DMS79 treated with DMSO at 0.1 percent for 48 hours (cell line): ENCODE measurements around the gene FAM149B1.

ENCODE experiments used
- DNase-seq: peaks from one replicate; lab custom pipeline; 2025; lab: John Stamatoyannopoulos, UW

The FAM149B1 gene

GRCh38 chr10:73174148-73174925, 6.4 kb downstream of the FAM149B1 start:
- DNase-seq = no peak

GRCh38 chr10:73182568-73182967, 14.6 kb downstream of the FAM149B1 start:
- DNase-seq = no peak

GRCh38 chr10:73183667-73184281, 15.9 kb downstream of the FAM149B1 start:
- no peak for DNase-seq

GRCh38 chr10:73186266-73186665, 18.3 kb downstream of the FAM149B1 start:
- no peak for DNase-seq

GRCh38 chr10:73190188-73190587, 22.3 kb downstream of the FAM149B1 start:
- DNase-seq = no peak

GRCh38 chr10:73205081-73205480, 37.2 kb downstream of the FAM149B1 start:
- no peak for DNase-seq

- no peak for DNase-seq
Observed at GRCh38 chr10:73205890-73206289, 38.0 kb downstream of the FAM149B1 start.

- no peak for DNase-seq
Observed at GRCh38 chr10:73206385-73206784, 38.5 kb downstream of the FAM149B1 start.

GRCh38 chr10:73207883-73208282, 40.0 kb downstream of the FAM149B1 start:
- no peak for DNase-seq

- DNase-seq = no peak
Observed at GRCh38 chr10:73209705-73210104, 41.8 kb downstream of the FAM149B1 start.

- DNase-seq = no peak
Observed at GRCh38 chr10:73210395-73211105, 42.6 kb downstream of the FAM149B1 start.

GRCh38 chr10:73211106-73211811, 43.3 kb downstream of the FAM149B1 start:
- no peak for DNase-seq

- DNase-seq = no peak
Observed at GRCh38 chr10:73215749-73216148, 47.8 kb downstream of the FAM149B1 start.

- DNase-seq = no peak
Observed at GRCh38 chr10:73217628-73218027, 49.7 kb downstream of the FAM149B1 start.

- DNase-seq = no peak
Observed at GRCh38 chr10:73218431-73219191, 50.7 kb downstream of the FAM149B1 start.

- DNase-seq = no peak
Observed at GRCh38 chr10:73219384-73219783, 51.5 kb downstream of the FAM149B1 start.

- no peak for DNase-seq
Observed at GRCh38 chr10:73220989-73221388, 53.1 kb downstream of the FAM149B1 start.

GRCh38 chr10:73225518-73225917, 57.6 kb downstream of the FAM149B1 start:
- no peak for DNase-seq

- DNase-seq = no peak
Observed at GRCh38 chr10:73226663-73227062, 58.7 kb downstream of the FAM149B1 start.

GRCh38 chr10:73228247-73228646, 60.3 kb downstream of the FAM149B1 start:
- DNase-seq = no peak

- no peak for DNase-seq
Observed at GRCh38 chr10:73229567-73229966, 61.6 kb downstream of the FAM149B1 start.

GRCh38 chr10:73232887-73233286, 65.0 kb downstream of the FAM149B1 start:
- DNase-seq = no peak
